Medulla oblongata (tissue), 1 donor: Measurements from ENCODE around the gene MAX.
A peak's percentile ranks its signal among the peaks of the same experiment; 100 is the strongest.
"Not testable (repeated sequence)": the region's sequence is repeated elsewhere in the genome, so short reads cannot be mapped to it uniquely, and the experiment has no call there.

ENCODE experiments used
- DNase-seq: peaks from one replicate; pipeline ENCODE4 v3.0.0-alpha.2; 2015; ENCODE audit errors: extremely low spot score

MAX gene

GRCh38 chr14:65038966-65039365, 63.4 kb downstream of the MAX start:
- DNase-seq = no peak

DNA sequence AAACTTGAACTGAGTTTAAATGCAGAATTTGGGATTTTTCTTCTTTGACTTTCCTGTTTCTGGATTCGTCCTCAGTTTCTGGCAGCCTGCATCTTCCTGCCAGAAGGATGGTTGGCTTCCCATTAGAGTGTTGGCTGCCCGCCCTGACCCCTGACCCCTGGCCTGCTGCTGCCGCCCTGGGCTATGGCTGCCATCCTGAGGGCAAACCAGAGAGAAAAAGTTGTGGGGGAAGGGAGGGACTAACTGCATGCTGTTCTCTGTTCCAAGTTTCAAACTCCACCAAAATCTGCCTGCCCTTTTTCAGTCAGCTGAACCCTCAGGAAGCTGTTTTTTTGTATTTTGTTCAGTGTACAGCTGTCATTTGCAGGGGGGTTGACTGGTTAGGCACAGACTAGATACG, 67.3 kb downstream of the MAX start:
- peak; percentile 65 for DNase-seq

- no peak for DNase-seq
These were observed 68.3 kb downstream of the MAX start for GRCh38 chr14:65034021-65034420.

DNA sequence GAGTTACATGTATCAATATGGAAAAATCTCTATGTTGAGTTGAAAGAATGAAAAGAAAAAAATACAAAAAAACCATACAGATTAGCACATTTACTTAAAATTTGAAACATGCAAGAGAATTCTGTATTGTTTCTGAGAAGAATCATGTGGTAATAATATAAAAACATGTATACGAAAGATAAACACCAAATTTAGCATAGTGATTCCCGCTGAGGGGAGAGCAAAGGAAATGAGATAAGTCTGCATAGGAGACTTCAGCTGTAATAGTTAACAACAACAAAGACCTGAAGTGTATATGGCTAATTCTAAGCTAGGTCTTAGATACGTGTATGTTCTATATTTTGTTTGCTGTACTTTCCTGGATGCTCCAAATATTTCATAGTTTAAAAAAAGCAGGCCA, 69.1 kb downstream of the MAX start:
- DNase-seq = no peak

GRCh38 chr14:65032319-65032718, 70.0 kb downstream of the MAX start:
- DNase-seq = no peak

DNA sequence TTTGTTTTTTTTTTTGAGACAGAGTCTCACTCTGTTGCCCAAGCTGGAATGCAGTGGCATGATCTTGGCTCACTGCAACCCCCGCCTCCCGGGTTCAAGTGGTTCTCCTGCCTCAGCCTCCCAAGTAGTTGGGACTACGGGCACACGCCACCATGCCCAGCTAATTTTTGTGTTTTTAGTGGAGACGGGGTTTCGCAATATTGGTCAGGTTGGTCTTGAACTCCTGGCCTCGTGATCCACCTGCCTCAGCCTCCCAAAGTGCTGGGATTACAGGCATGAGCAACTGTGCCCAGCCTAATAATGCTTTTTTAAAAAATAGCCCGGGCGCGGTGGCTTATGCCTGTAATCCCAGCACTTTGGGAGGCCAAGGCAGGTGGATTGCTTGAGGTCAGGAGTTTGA, 71.0 kb downstream of the MAX start:
- not testable (repeated sequence) for DNase-seq

DNA sequence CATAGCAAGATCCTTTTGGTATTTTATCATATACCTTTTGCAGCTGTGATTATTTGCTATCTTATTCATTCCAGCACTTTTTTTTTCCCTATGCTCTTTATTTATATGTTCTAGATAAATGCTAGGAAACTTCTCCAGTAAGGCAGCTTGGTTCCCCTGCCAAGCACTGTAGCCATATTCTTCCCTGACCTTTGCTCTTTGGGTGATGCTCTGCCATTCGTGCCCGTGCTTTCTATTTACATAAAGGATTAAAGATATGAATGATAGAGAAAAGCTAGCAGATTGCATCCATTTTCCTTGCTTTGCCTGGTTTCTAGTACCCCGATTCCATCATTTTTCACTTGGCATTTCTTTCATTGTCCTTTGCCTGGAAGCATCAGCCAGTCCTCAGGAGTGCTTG, 73.4 kb downstream of the MAX start:
- DNase-seq = no peak

DNA sequence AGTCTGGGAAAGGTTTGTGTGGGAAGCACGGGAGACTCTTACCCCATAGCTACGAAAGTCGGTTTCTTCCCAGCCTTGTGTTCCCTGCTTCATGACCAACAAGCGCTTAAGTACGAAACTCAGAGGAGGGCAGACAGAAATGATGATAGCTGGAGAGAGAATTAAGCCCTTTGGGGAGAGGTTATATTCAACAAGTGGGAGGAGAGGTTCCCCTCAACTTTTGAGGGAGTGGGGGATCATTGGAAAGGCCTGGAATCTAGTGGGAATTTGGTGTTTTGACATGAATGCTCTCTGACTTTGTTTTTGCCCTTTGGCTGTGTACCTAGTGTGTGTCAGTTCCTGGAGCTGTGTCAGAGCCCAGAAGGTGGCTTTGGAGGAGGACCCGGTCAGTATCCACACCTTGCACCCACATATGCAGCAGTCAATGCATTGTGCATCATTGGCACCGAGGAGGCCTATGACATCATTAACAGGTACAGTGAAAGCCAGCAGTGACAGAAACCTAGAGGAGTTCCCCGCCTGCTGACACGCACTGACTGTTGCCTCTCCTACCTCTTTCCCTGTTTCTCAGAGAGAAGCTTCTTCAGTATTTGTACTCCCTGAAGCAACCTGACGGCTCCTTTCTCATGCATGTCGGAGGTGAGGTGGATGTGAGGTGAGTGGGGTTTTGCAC, 75.1 kb downstream of the MAX start:
- no peak for DNase-seq

- DNase-seq = no peak
These were observed 75.8 kb downstream of the MAX start for GRCh38 chr14:65026526-65026925.

- DNase-seq = no peak
These were observed 76.5 kb downstream of the MAX start for GRCh38 chr14:65025818-65026217.
